ENCODE measurements around the gene SENP1.

The SENP1 gene

GRCh38 chr12:48025281-48025680, 80.6 kb downstream of the SENP1 start:
- TF ChIP-seq CTCF (conservative IDR thresholded peaks at IDR 0.05) = no peak
- peak overlapping the region; percentile 98 for H3K27ac ChIP-seq

- peak overlapping the region; percentile 98 for H3K27ac ChIP-seq
- TF ChIP-seq CTCF (conservative IDR thresholded peaks at IDR 0.05) = no peak
These were observed 81.1 kb downstream of the SENP1 start for GRCh38 chr12:48024735-48025134.

- TF ChIP-seq CTCF (conservative IDR thresholded peaks at IDR 0.05) = no peak
- peak overlapping the region; percentile 98 for H3K27ac ChIP-seq
These were observed 82.5 kb downstream of the SENP1 start for GRCh38 chr12:48023386-48023785.

- TF ChIP-seq CTCF (conservative IDR thresholded peaks at IDR 0.05) = no peak
These were observed 83.0 kb downstream of the SENP1 start for GRCh38 chr12:48022676-48023385.

DNA sequence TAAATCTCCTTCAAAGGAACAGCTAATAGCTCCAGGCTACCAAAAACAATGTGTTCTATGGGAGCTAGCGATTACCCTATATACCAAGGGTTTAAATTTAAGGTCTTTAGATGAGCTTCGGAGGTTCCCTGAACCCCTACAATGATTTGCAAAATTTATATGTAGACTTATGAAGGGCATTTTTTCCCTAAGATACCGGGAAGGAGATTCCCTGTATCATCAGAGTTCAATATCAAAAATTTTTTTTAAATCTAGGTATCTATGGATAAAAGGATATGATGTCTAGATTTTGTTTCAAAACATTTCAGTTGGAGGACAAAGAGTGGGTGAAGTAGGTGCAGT, 83.7 kb downstream of the SENP1 start:
- peak overlapping the region; percentile 98 for H3K27ac ChIP-seq
- no peak for TF ChIP-seq CTCF (conservative IDR thresholded peaks at IDR 0.05)

More at GRCh38 chr12:48022676-48023385, 83.0 kb downstream of the SENP1 start:
- peak overlapping the region; percentile 98 for H3K27ac ChIP-seq

DNA sequence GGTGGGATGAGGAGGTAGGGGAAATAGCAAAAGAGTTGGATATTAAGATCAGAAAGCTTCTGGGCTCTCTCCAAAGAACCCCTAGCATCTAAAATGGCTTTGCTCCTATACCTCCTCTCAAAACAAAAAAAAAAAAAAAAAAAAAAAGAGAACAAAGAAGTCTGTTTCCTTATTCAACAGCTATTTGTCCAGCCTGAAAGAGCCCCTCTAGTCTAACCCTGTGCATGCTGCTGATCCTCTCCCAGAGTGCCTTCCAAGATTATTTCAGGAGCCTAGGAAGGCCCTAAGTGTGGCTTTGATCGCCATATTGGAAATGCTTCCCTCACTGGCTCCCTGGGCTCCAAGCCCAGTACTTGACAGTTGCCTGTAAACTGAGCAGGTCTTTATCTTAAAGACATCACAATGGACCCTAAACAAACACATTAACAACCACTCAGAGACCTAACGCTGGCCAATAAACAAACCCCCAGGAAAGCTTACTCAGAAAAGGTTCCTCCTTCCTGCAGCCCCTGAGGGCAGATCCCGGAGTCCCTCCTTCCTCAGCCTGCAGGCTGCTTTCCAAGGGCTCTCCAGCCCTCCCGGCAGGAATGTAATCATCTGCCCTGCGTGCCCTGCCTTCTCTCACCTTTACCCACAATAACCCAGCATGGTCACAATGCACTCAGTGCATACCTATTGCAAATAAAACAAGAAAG, 84.2 kb downstream of the SENP1 start:
- H3K27ac ChIP-seq = peak overlapping the region; percentile 98
- no peak for TF ChIP-seq CTCF (conservative IDR thresholded peaks at IDR 0.05)

DNA sequence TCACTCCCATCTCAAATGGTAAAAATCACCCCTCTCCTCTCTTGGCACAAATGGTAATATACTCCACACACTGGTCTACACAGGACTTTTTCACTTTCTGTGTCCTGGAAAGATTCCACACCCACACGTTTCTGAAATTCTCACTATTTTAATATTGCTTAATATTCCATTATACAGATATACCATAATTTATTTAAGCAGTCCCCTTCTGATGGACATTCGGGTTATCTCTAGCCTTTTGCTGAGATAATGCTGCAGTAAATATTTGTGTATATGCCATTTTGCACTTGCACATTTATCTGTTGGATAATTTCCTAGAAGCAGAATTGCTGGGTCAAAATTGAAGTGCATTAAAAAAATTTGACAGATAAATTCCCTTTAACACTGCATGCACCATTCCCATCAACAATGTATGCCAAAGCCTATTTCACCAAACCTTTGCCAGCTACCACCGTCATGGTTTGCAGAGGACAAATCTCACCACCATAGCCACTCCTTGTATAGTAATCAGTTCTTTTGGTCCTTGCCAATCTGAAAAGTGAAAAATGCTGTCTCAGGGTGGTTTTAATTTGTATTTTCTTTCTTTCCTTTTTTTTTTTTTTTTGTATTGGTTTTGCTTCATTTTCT, 86.1 kb downstream of the SENP1 start:
- H3K27ac ChIP-seq = no peak overlapping the region
- no peak for TF ChIP-seq CTCF (conservative IDR thresholded peaks at IDR 0.05)

Measured in VCaP (cell line).